Esophagus squamous epithelium (tissue), 5 donors: ENCODE data around the gene IL1RAPL1. TPM values are rescaled to one million over a fixed set of nuclear protein-coding genes. Genes with fewer than 3 reads are reported as not detected.

ENCODE experiments used
- DNase-seq: peaks from one replicate; lab custom pipeline; 2025; lab: John Stamatoyannopoulos, UW
- H3K27ac ChIP-seq, 4 donors: fragments of 200-600 bp; sonication (generic); one replicate each; pipeline ENCODE4 v1.5.1; 2016 to 2019; ENCODE audit warnings: mild to moderate bottlenecking in 1 of 4
- H3K27me3 ChIP-seq, 4 donors: fragments of 200-600 bp; sonication (generic); 1 replicate in 3 of 4; 2 replicates in 1 of 4; pipeline versions ENCODE4 v1.5.1 to v1.6.0; 2017 to 2021; ENCODE audit warnings: antibody characterized with exemption in 1 of 4
- H3K36me3 ChIP-seq, 3 donors: fragments of 200-600 bp; sonication (generic); one replicate each; pipeline ENCODE4 v1.5.1; 2016 to 2019
- H3K4me1 ChIP-seq, 3 donors: fragments of 200-600 bp; sonication (generic); one replicate each; pipeline ENCODE4 v1.5.1; 2017 to 2019
- H3K4me3 ChIP-seq, 4 donors: fragments of 200-600 bp; sonication (generic); 1 replicate in 3 of 4; 2 replicates in 1 of 4; pipeline ENCODE4 v1.5.1; 2016 to 2019; ENCODE audit warnings: mild to moderate bottlenecking in 2 of 4, moderate library complexity in 1 of 4
- H3K9me3 ChIP-seq, 3 donors: fragments of 200-600 bp; sonication (generic); one replicate each; pipeline ENCODE4 v1.5.1; 2016 to 2019
- POLR2A ChIP-seq, 4 donors: fragments of 450-650 bp; IDR thresholded peaks; one replicate each; pipeline ENCODE4 v1.6.1; 2017; ENCODE audit warnings: antibody characterized with exemption in 4 of 4, mild to moderate bottlenecking in 4 of 4, moderate library complexity in 3 of 4
- whole genome bisulfite sequencing, 2 donors: methylation state at CpG; one replicate each; pipeline ENCODE4 v1.1.5; 2018; 5-methylcytosine and 5-hydroxymethylcytosine counted together
- intact Hi-C: fragments of 100-400 bp; cut with DNase I; formaldehyde crosslinking; loops from one replicate; pipeline ENCODE4 v1.15.0; 2022
- total RNA-seq, 4 donors: library from RNA; depleted of rRNA; stranded (reverse); fragments of >200 nt; gene quantifications; one replicate each; pipeline ENCODE4 v1.1.0, GENCODE V29; 2016
- TF ChIP-seq, protein P1 (sequence below), 6 experiments: fragments of 450-650 bp in 4 of 6; fragments of 200-600 bp in 2 of 6; sonication (generic) in 2 of 6; IDR thresholded peaks; one replicate each; pipeline ENCODE4 v1.5.1; 2016 to 2019; ENCODE audit warnings: antibody characterized with exemption in 6 of 6, mild to moderate bottlenecking in 4 of 6, moderate library complexity in 4 of 6
- donor health status: DM: yes; HTN: yes; CAD: no.

Gene IL1RAPL1
- total RNA-seq, 4 donors from 2014 or later, result 0.09 to 0.19 (median 0.13) TPM; not detected in 1

- Histone ChIP-seq H3K4me3 (no peak overlapping the region), H3K27ac (no peak overlapping the region), H3K36me3 (no peaks in the 10 kb centered on the region), H3K27me3 (no peaks in the 10 kb centered on the region), H3K4me1 (no peaks in the 10 kb centered on the region), H3K9me3 (no peaks in the 10 kb centered on the region)
- intact Hi-C loops, result no loop called here
- TF ChIP-seq, protein P1, sequence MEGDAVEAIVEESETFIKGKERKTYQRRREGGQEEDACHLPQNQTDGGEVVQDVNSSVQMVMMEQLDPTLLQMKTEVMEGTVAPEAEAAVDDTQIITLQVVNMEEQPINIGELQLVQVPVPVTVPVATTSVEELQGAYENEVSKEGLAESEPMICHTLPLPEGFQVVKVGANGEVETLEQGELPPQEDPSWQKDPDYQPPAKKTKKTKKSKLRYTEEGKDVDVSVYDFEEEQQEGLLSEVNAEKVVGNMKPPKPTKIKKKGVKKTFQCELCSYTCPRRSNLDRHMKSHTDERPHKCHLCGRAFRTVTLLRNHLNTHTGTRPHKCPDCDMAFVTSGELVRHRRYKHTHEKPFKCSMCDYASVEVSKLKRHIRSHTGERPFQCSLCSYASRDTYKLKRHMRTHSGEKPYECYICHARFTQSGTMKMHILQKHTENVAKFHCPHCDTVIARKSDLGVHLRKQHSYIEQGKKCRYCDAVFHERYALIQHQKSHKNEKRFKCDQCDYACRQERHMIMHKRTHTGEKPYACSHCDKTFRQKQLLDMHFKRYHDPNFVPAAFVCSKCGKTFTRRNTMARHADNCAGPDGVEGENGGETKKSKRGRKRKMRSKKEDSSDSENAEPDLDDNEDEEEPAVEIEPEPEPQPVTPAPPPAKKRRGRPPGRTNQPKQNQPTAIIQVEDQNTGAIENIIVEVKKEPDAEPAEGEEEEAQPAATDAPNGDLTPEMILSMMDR (IDR thresholded peaks at IDR 0.05), result no peak
- no peak for TF ChIP-seq POLR2A (IDR thresholded peaks at IDR 0.05)
- 25 to 45% methylated on average over 4 of the region's 4 CpGs for WGBS, 2 donors
- DNase-seq, result no peak
These were observed 1030.5 kb downstream of the IL1RAPL1 start for GRCh38 chrX:29617725-29618124.

- no peak for DNase-seq
- H3K4me3 ChIP-seq, result no peak overlapping the region
- 56 to 85% methylated on average over 1 of the region's 1 CpG for WGBS, 2 donors
- no peaks in the 10 kb centered on the region for H3K4me1 ChIP-seq
- H3K27ac ChIP-seq, result no peak overlapping the region
- TF ChIP-seq, protein P1 (IDR thresholded peaks at IDR 0.05), result no peak
- no peak for TF ChIP-seq POLR2A (IDR thresholded peaks at IDR 0.05)
- no peaks in the 10 kb centered on the region for H3K36me3 ChIP-seq
- no peaks in the 10 kb centered on the region for H3K27me3 ChIP-seq
- no peaks in the 10 kb centered on the region for H3K9me3 ChIP-seq
- intact Hi-C loops, result no loop called here
These were observed 1040.6 kb downstream of the IL1RAPL1 start for GRCh38 chrX:29627833-29628232.

- no peaks in the 10 kb centered on the region for H3K9me3 ChIP-seq
- H3K4me1 ChIP-seq, result no peaks in the 10 kb centered on the region
- 31 to 88% methylated on average over 1 to 2 of the region's 2 CpGs for WGBS, 2 donors
- no peak for TF ChIP-seq POLR2A (IDR thresholded peaks at IDR 0.05)
- TF ChIP-seq, protein P1 (IDR thresholded peaks at IDR 0.05), result no peak
- intact Hi-C loops, result no loop called here
- no peak overlapping the region for H3K4me3 ChIP-seq
- H3K27ac ChIP-seq, result no peak overlapping the region
- no peaks in the 10 kb centered on the region for H3K36me3 ChIP-seq
- no peak for DNase-seq
- no peaks in the 10 kb centered on the region for H3K27me3 ChIP-seq
These were observed 1047.3 kb downstream of the IL1RAPL1 start for GRCh38 chrX:29634516-29634915.

GRCh38 chrX:29636331-29636730, 1049.1 kb downstream of the IL1RAPL1 start:
- no peak overlapping the region for H3K27ac ChIP-seq
- H3K9me3 ChIP-seq, result no peaks in the 10 kb centered on the region
- no peak for DNase-seq
- H3K4me3 ChIP-seq, result no peak overlapping the region
- 41 to 70% methylated on average over 3 of the region's 3 CpGs for WGBS, 2 donors
- TF ChIP-seq POLR2A (IDR thresholded peaks at IDR 0.05), result no peak
- TF ChIP-seq, protein P1 (IDR thresholded peaks at IDR 0.05), result no peak
- no peaks in the 10 kb centered on the region for H3K27me3 ChIP-seq
- no peaks in the 10 kb centered on the region for H3K4me1 ChIP-seq
- intact Hi-C loops, result no loop called here
- no peaks in the 10 kb centered on the region for H3K36me3 ChIP-seq

DNA sequence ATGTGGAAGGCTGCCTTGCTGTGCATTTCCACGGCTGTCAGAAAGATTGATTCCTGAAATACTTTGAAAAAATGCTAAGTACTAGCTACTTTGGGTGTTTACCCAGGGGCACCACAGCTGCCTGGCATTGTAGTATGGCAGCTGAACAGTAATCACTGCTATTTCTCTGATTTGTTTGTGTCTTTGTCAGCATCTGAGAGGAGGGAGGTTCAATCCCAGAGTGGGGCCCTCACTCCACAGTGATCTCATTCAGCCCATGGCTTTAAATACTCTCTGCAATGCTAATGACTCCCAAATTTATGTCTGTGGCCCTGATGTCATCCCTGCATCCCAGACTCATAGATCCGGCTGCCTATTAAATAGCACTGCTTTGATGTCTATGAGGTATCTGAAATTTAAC, 1052.9 kb downstream of the IL1RAPL1 start:
- DNase-seq, result no peak
- Histone ChIP-seq H3K36me3 (no peaks in the 10 kb centered on the region), H3K9me3 (no peaks in the 10 kb centered on the region), H3K27ac (no peak overlapping the region), H3K27me3 (no peaks in the 10 kb centered on the region), H3K4me3 (no peak overlapping the region), H3K4me1 (no peaks in the 10 kb centered on the region)
- 92 to 100% methylated on average over 2 of the region's 2 CpGs for WGBS, 2 donors
- intact Hi-C loops, result no loop called here
- TF ChIP-seq, protein P1 (IDR thresholded peaks at IDR 0.05), result no peak
- TF ChIP-seq POLR2A (IDR thresholded peaks at IDR 0.05), result no peak
